ENCODE data around the gene C19orf73.
A peak's percentile ranks its signal among the peaks of the same experiment; 100 is the strongest.

The C19orf73 gene, protein sequence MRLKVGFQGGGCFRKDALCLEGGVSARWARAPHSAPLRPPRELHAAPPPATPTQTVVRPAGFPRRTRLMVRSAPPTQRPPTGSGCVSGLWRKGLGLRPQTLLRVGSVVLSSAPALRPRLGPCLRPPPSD

DNA sequence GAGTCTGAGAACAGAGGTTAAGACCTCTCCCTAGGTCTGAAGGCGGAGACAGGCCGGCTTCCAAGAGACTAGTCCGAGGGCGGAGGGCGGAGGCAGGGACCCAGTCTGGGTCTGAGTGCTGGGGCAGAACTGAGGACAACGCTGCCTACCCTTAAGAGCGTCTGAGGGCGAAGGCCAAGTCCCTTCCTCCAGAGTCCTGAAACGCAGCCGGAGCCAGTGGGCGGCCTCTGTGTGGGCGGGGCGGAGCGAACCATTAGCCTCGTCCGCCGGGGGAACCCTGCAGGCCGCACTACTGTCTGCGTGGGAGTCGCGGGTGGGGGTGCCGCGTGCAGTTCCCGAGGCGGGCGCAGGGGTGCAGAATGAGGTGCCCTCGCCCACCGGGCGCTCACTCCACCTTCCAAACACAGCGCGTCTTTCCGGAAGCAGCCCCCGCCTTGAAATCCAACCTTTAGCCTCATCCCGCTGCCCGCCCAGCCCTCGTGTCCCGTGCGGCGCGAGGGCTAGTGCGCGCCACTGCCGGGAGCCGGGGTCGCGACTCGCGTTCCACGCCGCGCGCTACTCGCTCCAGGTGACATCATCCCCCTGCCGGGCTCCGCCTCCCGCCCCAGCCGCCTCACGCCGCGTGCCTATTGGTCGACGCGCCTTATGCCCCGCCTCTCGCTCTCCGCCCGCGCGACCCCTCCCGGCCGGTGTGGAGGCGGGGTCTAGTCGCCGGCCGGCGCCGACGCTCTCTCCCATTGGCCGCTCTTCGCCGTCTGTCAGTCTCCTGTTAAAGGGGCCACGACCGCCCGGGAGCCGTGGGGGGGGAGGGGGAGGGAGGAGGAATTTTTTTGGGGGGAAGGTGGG is at the start of gene C19orf73:
Gene C19orf73, minus strand, starts transcription at position 579 of the 846 bp plus-strand sequence. Its CDS starts 121 bp downstream, at position 458.
- H3K27me3 ChIP-seq (ENCODE audit: insufficient read depth, low read length, poor library complexity, severe bottlenecking), result no peaks in the 10 kb centered on the region
- H2AFZ ChIP-seq (ENCODE audit: low read length), result peak within 1 kb of the TSS; percentile 95
- H3K4me3 ChIP-seq (ENCODE audit: low read length, poor library complexity, severe bottlenecking), result peak within 1 kb of the TSS; percentile 79
- H3F3A ChIP-seq (ENCODE audit: low read depth), result no peaks in the 10 kb centered on the region
- TF ChIP-seq, protein P1, sequence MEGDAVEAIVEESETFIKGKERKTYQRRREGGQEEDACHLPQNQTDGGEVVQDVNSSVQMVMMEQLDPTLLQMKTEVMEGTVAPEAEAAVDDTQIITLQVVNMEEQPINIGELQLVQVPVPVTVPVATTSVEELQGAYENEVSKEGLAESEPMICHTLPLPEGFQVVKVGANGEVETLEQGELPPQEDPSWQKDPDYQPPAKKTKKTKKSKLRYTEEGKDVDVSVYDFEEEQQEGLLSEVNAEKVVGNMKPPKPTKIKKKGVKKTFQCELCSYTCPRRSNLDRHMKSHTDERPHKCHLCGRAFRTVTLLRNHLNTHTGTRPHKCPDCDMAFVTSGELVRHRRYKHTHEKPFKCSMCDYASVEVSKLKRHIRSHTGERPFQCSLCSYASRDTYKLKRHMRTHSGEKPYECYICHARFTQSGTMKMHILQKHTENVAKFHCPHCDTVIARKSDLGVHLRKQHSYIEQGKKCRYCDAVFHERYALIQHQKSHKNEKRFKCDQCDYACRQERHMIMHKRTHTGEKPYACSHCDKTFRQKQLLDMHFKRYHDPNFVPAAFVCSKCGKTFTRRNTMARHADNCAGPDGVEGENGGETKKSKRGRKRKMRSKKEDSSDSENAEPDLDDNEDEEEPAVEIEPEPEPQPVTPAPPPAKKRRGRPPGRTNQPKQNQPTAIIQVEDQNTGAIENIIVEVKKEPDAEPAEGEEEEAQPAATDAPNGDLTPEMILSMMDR (conservative IDR thresholded peaks at IDR 0.05; ENCODE audit: low read length), result no peak
- TF ChIP-seq EZH2phosphoT487 (IDR thresholded peaks at IDR 0.05; ENCODE audit: borderline replicate concordance), result no peak
- H3K9me2 ChIP-seq (replicated peaks; ENCODE audit: low read depth, low read length), result no peaks in the 10 kb centered on the region
- H3K4me1 ChIP-seq (ENCODE audit: insufficient read depth, low read length, poor library complexity, severe bottlenecking), result peaks cover 19% of the 10 kb centered on the region
- no peaks in the 10 kb centered on the region for H4K20me1 ChIP-seq (ENCODE audit: insufficient read depth, low read length, poor library complexity, severe bottlenecking)
- no peaks in the 10 kb centered on the region for H3K9me3 ChIP-seq (ENCODE audit: insufficient read depth, low read depth, low read length)
- no peaks in the 10 kb centered on the region for H3K36me3 ChIP-seq (ENCODE audit: insufficient read depth, low read length)
- H3K4me2 ChIP-seq (ENCODE audit: low read depth, low read length, poor library complexity, severe bottlenecking), result peak within 1 kb of the TSS; percentile 97
- H3K79me2 ChIP-seq (ENCODE audit: insufficient read depth, low read length), result no peaks in the 10 kb centered on the region
- peak within 1 kb of the TSS; percentile 80 for H3K9ac ChIP-seq (ENCODE audit: low read depth, low read length, poor library complexity, severe bottlenecking)

DNA sequence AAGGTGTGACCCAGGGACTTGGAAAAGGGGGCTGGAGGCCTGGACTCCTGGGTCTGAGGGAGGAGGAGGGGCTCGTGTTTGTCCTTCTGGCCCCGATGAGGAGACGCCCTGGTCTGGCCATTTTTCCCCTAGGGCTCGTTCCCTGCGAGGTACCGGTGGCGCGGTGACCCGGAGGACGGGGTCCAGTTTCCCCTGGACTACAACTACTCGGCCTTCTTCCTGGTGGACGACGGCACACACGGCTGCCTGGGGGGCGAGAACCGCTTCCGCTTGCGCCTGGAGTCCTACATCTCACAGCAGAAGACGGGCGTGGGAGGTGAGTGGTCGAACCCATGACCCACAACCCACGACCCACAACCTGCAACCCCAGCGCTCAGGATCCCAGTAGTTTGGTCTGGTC is 49.5 kb upstream of the C19orf73 start:
- Histone ChIP-seq H3K79me2 (ENCODE audit: insufficient read depth, low read length) (no peaks in the 10 kb centered on the region), H3F3A (ENCODE audit: low read depth) (no peaks in the 10 kb centered on the region), H3K9me2 (replicated peaks; ENCODE audit: low read depth, low read length) (no peaks in the 10 kb centered on the region), H3K36me3 (ENCODE audit: insufficient read depth, low read length) (no peaks in the 10 kb centered on the region), H4K20me1 (ENCODE audit: insufficient read depth, low read length, poor library complexity, severe bottlenecking) (no peaks in the 10 kb centered on the region), H3K4me3 (ENCODE audit: low read length, poor library complexity, severe bottlenecking) (no peak overlapping the region), H3K4me1 (ENCODE audit: insufficient read depth, low read length, poor library complexity, severe bottlenecking) (no peaks in the 10 kb centered on the region), H2AFZ (ENCODE audit: low read length) (no peak overlapping the region), H3K9ac (ENCODE audit: low read depth, low read length, poor library complexity, severe bottlenecking) (no peak overlapping the region), H3K27me3 (ENCODE audit: insufficient read depth, low read length, poor library complexity, severe bottlenecking) (no peaks in the 10 kb centered on the region), H3K9me3 (ENCODE audit: insufficient read depth, low read depth, low read length) (no peaks in the 10 kb centered on the region), H3K4me2 (ENCODE audit: low read depth, low read length, poor library complexity, severe bottlenecking) (no peak overlapping the region)
- no peak for TF ChIP-seq EZH2phosphoT487 (IDR thresholded peaks at IDR 0.05; ENCODE audit: borderline replicate concordance)
- TF ChIP-seq, protein P1 (conservative IDR thresholded peaks at IDR 0.05; ENCODE audit: low read length), result no peak

DNA sequence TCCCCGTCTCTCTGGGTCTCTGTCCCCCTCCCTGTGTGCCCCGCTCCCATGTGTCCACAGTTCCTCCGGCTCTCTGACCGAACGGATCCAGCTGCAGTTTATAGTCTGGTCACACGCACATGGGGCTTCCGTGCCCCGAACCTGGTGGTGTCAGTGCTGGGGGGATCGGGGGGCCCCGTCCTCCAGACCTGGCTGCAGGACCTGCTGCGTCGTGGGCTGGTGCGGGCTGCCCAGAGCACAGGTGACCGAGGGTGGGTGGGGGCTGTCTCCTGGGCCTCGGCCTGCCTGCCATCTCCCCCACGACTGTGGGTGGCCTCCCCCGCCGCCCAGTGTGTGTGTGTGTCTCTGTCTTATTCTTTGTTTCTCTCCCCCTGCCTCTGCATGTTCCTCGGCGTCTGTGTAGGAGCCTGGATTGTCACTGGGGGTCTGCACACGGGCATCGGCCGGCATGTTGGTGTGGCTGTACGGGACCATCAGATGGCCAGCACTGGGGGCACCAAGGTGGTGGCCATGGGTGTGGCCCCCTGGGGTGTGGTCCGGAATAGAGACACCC is 49.0 kb upstream of the C19orf73 start:
- no peaks in the 10 kb centered on the region for H3K79me2 ChIP-seq (ENCODE audit: insufficient read depth, low read length)
- no peak for TF ChIP-seq EZH2phosphoT487 (IDR thresholded peaks at IDR 0.05; ENCODE audit: borderline replicate concordance)
- TF ChIP-seq, protein P1 (conservative IDR thresholded peaks at IDR 0.05; ENCODE audit: low read length), result no peak
- no peak overlapping the region for H3K4me2 ChIP-seq (ENCODE audit: low read depth, low read length, poor library complexity, severe bottlenecking)
- H3K4me1 ChIP-seq (ENCODE audit: insufficient read depth, low read length, poor library complexity, severe bottlenecking), result no peaks in the 10 kb centered on the region
- H3K27me3 ChIP-seq (ENCODE audit: insufficient read depth, low read length, poor library complexity, severe bottlenecking), result no peaks in the 10 kb centered on the region
- no peaks in the 10 kb centered on the region for H3K36me3 ChIP-seq (ENCODE audit: insufficient read depth, low read length)
- H4K20me1 ChIP-seq (ENCODE audit: insufficient read depth, low read length, poor library complexity, severe bottlenecking), result no peaks in the 10 kb centered on the region
- no peak overlapping the region for H3K4me3 ChIP-seq (ENCODE audit: low read length, poor library complexity, severe bottlenecking)
- H2AFZ ChIP-seq (ENCODE audit: low read length), result no peak overlapping the region
- H3K9ac ChIP-seq (ENCODE audit: low read depth, low read length, poor library complexity, severe bottlenecking), result no peak overlapping the region
- no peaks in the 10 kb centered on the region for H3F3A ChIP-seq (ENCODE audit: low read depth)
- H3K9me2 ChIP-seq (replicated peaks; ENCODE audit: low read depth, low read length), result no peaks in the 10 kb centered on the region
- H3K9me3 ChIP-seq (ENCODE audit: insufficient read depth, low read depth, low read length), result no peaks in the 10 kb centered on the region

All from Loucy (cell line).